HEK293 (cell line): ENCODE results near the gene MYLK.

ENCODE experiments used
- CTCF ChIA-PET: fragments of 350-600 bp; formaldehyde crosslinking; extraction: SDS; loops from one replicate; lab custom pipeline; 2021; ENCODE audit warnings: antibody characterized with exemption; lab: Yijun Ruan, JAX
- POLR2A ChIA-PET: fragments of 300-600 bp; formaldehyde crosslinking; extraction: SDS; loops from one replicate; lab custom pipeline; 2020; ENCODE audit warnings: antibody characterized with exemption, inconsistent platforms; lab: Yijun Ruan, JAX
- H3K27ac ChIP-seq: fragments of 200-500 bp; sonication (Bioruptor generic); 2 replicates; pipeline ENCODE4 v1.5.1; 2014; ENCODE audit warnings: low read depth, low read length, control low read depth, inconsistent platforms; ENCODE audit errors: extremely low read depth
- H3K36me3 ChIP-seq, 2 experiments: fragments of 200-500 bp in 1 of 2; sonication (Bioruptor generic) in 1 of 2; 1 replicate in 1 of 2; 2 replicates in 1 of 2; pipeline ENCODE4 v1.5.1; 2014 to 2017; ENCODE audit warnings: inconsistent platforms in 2 of 2, low read length in 2 of 2; ENCODE audit not compliant: control insufficient read depth in 2 of 2, insufficient read depth in 1 of 2
- H3K4me1 ChIP-seq: fragments of 200-500 bp; sonication (Bioruptor generic); 2 replicates; pipeline ENCODE4 v1.5.1; 2014; ENCODE audit warnings: mild to moderate bottlenecking, low read length, inconsistent platforms; ENCODE audit not compliant: control insufficient read depth, insufficient read depth
- H3K4me3 ChIP-seq: 2 replicates; pipeline ENCODE4 v1.5.1; 2011; ENCODE audit warnings: low read depth, mild to moderate bottlenecking, control low read depth, low read length, moderate library complexity
- H3K9me3 ChIP-seq: fragments of 200-500 bp; sonication (Bioruptor generic); 2 replicates; pipeline ENCODE4 v1.5.1; 2014; ENCODE audit warnings: low read depth, low read length, inconsistent platforms; ENCODE audit not compliant: control insufficient read depth, insufficient read depth
- HOXC10 ChIP-seq: sonication (generic); formaldehyde crosslinking; IDR thresholded peaks from 2 replicates; pipeline ENCODE4 v1.8.1; 2023; ENCODE audit warnings: mild to moderate bottlenecking, missing genetic modification reagents
- SP7 ChIP-seq: fragments of 450-650 bp; formaldehyde crosslinking; IDR thresholded peaks from 2 replicates; pipeline ENCODE4 v1.5.1; 2016; ENCODE audit warnings: missing biosample characterization, missing genetic modification characterization
- YY2 ChIP-seq: fragments of 450-650 bp; formaldehyde crosslinking; IDR thresholded peaks from 2 replicates; pipeline ENCODE4 v1.5.1; 2016; ENCODE audit warnings: missing biosample characterization, missing genetic modification characterization
- ZFP37 ChIP-seq: fragments of 450-650 bp; formaldehyde crosslinking; IDR thresholded peaks from 2 replicates; pipeline ENCODE4 v1.5.1; 2016; ENCODE audit warnings: missing biosample characterization, missing genetic modification characterization
- ZNF140 ChIP-seq: fragments of 450-650 bp; formaldehyde crosslinking; IDR thresholded peaks from 2 replicates; pipeline ENCODE4 v1.5.1; 2016; ENCODE audit warnings: missing biosample characterization, missing genetic modification characterization
- ZNF157 ChIP-seq: fragments of 450-650 bp; formaldehyde crosslinking; IDR thresholded peaks from 2 replicates; pipeline ENCODE4 v1.5.1; 2016; ENCODE audit warnings: missing biosample characterization, missing genetic modification characterization
- ZNF19 ChIP-seq: fragments of 450-650 bp; formaldehyde crosslinking; IDR thresholded peaks from 2 replicates; pipeline ENCODE4; 2016; ENCODE audit warnings: missing biosample characterization, missing genetic modification characterization, low read depth
- ZNF292 ChIP-seq: fragments of 450-650 bp; formaldehyde crosslinking; IDR thresholded peaks from 2 replicates; pipeline ENCODE4 v1.5.1; 2016; ENCODE audit warnings: low read depth, missing biosample characterization, missing genetic modification characterization, borderline replicate concordance
- ZNF600 ChIP-seq: fragments of 450-650 bp; formaldehyde crosslinking; IDR thresholded peaks from 2 replicates; pipeline ENCODE4 v1.5.1; 2016; ENCODE audit warnings: missing biosample characterization, missing genetic modification characterization
- ZNF610 ChIP-seq: fragments of 450-650 bp; formaldehyde crosslinking; IDR thresholded peaks from 2 replicates; pipeline ENCODE4 v1.5.1; 2016; ENCODE audit warnings: missing biosample characterization, missing genetic modification characterization, borderline replicate concordance
- ZNF707 ChIP-seq: fragments of 450-650 bp; formaldehyde crosslinking; IDR thresholded peaks from 2 replicates; pipeline ENCODE4 v1.5.1; 2016; ENCODE audit warnings: missing biosample characterization, missing genetic modification characterization
- TF ChIP-seq, protein P1 (sequence below): fragments of 450-650 bp; formaldehyde crosslinking; IDR thresholded peaks from 2 replicates; pipeline ENCODE4 v1.5.1; 2016; ENCODE audit warnings: missing biosample characterization, missing genetic modification characterization
- TF ChIP-seq, protein P2 (sequence below): fragments of 450-650 bp; formaldehyde crosslinking; IDR thresholded peaks from 2 replicates; pipeline ENCODE4 v1.5.1; 2016; ENCODE audit warnings: missing biosample characterization, missing genetic modification characterization
- TF ChIP-seq, protein P3 (sequence below): fragments of 450-650 bp; formaldehyde crosslinking; IDR thresholded peaks from 2 replicates; pipeline ENCODE4 v1.5.1; 2016; ENCODE audit warnings: missing biosample characterization, missing genetic modification characterization

MYLK gene

DNA sequence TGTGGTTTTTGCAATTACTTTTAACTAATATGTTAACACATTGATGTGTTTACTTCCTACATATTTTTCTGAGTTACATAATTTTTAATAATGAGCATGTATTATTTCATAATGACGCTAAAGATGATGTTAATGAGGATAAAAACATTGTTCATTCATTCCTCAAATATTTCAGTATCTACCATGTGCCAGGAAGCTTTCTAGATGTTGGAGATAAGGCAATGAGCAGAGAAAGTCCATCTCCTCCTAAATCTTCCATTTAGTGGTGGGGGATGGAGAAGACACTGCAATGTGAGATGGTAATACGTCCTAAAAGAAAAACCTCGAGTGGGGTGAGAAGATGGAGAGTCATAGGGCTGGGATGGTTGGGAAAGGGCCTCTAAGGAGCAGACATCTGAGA lies 132.7 kb downstream of the MYLK start:
- ChIA-PET CTCF (interaction anchor here (0.7 kb wide), 1 partner anchor 121 kb away, joined by 4 read pairs; no protein-coding TSS in a partner anchor), POLR2A (no interaction called here)
- Histone ChIP-seq H3K9me3 (no peaks in the 10 kb centered on the region), H3K4me1 (no peaks in the 10 kb centered on the region), H3K27ac (no peak overlapping the region), H3K4me3 (no peak overlapping the region), H3K36me3 (peaks cover 0 to 4% of the 10 kb centered on the region in 2 experiments; a peak in 1 of 3 replicates)
- TF ChIP-seq ZNF600 (tag by site-specific recombination) (no peak), ZNF140 (no peak), YY2 (tag by site-specific recombination) (no peak), HOXC10 (CRISPR knock-in tag) (no peak), ZNF707 (tag by site-specific recombination) (no peak), ZNF19 (no peak), ZNF292 (no peak), ZFP37 (tag by site-specific recombination) (no peak), ZNF610 (tag by site-specific recombination) (no peak)
- TF ChIP-seq, protein P1, sequence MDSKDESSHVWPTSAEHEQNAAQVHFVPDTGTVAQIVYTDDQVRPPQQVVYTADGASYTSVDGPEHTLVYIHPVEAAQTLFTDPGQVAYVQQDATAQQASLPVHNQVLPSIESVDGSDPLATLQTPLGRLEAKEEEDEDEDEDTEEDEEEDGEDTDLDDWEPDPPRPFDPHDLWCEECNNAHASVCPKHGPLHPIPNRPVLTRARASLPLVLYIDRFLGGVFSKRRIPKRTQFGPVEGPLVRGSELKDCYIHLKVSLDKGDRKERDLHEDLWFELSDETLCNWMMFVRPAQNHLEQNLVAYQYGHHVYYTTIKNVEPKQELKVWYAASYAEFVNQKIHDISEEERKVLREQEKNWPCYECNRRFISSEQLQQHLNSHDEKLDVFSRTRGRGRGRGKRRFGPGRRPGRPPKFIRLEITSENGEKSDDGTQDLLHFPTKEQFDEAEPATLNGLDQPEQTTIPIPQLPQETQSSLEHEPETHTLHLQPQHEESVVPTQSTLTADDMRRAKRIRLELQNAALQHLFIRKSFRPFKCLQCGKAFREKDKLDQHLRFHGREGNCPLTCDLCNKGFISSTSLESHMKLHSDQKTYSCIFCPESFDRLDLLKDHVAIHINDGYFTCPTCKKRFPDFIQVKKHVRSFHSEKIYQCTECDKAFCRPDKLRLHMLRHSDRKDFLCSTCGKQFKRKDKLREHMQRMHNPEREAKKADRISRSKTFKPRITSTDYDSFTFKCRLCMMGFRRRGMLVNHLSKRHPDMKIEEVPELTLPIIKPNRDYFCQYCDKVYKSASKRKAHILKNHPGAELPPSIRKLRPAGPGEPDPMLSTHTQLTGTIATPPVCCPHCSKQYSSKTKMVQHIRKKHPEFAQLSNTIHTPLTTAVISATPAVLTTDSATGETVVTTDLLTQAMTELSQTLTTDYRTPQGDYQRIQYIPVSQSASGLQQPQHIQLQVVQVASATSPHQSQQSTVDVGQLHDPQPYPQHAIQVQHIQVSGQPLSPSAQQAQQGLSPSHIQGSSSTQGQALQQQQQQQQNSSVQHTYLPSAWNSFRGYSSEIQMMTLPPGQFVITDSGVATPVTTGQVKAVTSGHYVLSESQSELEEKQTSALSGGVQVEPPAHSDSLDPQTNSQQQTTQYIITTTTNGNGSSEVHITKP (tag by site-specific recombination), result no peak
- TF ChIP-seq, protein P2, sequence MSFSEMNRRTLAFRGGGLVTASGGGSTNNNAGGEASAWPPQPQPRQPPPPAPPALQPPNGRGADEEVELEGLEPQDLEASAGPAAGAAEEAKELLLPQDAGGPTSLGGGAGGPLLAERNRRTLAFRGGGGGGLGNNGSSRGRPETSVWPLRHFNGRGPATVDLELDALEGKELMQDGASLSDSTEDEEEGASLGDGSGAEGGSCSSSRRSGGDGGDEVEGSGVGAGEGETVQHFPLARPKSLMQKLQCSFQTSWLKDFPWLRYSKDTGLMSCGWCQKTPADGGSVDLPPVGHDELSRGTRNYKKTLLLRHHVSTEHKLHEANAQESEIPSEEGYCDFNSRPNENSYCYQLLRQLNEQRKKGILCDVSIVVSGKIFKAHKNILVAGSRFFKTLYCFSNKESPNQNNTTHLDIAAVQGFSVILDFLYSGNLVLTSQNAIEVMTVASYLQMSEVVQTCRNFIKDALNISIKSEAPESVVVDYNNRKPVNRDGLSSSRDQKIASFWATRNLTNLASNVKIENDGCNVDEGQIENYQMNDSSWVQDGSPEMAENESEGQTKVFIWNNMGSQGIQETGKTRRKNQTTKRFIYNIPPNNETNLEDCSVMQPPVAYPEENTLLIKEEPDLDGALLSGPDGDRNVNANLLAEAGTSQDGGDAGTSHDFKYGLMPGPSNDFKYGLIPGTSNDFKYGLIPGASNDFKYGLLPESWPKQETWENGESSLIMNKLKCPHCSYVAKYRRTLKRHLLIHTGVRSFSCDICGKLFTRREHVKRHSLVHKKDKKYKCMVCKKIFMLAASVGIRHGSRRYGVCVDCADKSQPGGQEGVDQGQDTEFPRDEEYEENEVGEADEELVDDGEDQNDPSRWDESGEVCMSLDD (tag by site-specific recombination), result no peak
- TF ChIP-seq, protein P3, sequence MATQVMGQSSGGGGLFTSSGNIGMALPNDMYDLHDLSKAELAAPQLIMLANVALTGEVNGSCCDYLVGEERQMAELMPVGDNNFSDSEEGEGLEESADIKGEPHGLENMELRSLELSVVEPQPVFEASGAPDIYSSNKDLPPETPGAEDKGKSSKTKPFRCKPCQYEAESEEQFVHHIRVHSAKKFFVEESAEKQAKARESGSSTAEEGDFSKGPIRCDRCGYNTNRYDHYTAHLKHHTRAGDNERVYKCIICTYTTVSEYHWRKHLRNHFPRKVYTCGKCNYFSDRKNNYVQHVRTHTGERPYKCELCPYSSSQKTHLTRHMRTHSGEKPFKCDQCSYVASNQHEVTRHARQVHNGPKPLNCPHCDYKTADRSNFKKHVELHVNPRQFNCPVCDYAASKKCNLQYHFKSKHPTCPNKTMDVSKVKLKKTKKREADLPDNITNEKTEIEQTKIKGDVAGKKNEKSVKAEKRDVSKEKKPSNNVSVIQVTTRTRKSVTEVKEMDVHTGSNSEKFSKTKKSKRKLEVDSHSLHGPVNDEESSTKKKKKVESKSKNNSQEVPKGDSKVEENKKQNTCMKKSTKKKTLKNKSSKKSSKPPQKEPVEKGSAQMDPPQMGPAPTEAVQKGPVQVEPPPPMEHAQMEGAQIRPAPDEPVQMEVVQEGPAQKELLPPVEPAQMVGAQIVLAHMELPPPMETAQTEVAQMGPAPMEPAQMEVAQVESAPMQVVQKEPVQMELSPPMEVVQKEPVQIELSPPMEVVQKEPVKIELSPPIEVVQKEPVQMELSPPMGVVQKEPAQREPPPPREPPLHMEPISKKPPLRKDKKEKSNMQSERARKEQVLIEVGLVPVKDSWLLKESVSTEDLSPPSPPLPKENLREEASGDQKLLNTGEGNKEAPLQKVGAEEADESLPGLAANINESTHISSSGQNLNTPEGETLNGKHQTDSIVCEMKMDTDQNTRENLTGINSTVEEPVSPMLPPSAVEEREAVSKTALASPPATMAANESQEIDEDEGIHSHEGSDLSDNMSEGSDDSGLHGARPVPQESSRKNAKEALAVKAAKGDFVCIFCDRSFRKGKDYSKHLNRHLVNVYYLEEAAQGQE (tag by site-specific recombination), result no peak

DNA sequence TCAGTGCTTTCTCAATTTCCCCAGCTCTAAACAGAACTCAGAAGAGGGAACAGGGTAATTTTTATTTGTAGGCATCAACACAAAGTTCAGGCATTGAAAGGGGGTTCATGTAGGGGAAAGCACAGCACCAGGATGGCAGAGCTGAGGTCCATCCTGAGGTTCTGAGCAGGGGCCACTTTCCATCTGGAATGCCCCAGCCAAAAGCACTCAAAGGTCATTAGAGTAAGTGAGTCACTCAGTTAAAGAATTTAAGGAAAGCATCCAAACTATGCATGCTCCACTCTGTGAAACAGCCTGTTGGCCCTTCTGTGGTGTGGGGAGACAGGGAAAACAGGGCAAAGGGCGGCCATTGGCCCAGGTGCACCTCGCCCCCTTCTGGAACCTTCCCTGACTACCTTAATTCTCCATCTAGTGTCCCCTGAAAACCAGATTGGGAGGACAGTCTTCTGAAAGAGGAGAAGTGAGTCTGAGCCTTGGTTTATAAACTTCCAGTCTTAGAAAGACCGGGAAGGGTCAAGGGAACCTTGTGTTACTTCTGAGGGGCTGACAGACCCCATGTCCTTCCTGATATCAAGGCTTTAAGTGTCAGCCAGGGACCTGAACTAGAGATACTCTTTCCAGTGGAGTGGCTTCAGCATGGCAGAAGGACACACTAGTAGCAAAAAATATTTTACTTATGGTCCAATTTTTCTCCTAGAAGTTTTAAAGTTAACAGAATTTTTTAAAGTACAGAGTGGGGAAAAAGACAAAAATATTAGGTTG lies 133.3 kb downstream of the MYLK start:
- POLR2A ChIA-PET, result no interaction called here
- no peak overlapping the region for H3K27ac ChIP-seq
- no peaks in the 10 kb centered on the region for H3K4me1 ChIP-seq
- H3K9me3 ChIP-seq, result no peaks in the 10 kb centered on the region
- peaks cover 0 to 4% of the 10 kb centered on the region in 2 experiments; a peak in 1 of 3 replicates for H3K36me3 ChIP-seq
- TF ChIP-seq SP7 (tag by site-specific recombination) (no peak), ZNF157 (tag by site-specific recombination) (no peak)
- no peak overlapping the region for H3K4me3 ChIP-seq
- CTCF ChIA-PET, result interaction anchor here (0.7 to 1.6 kb wide), 3 partner anchors 9 to 122 kb away, joined by 3 to 4 read pairs (median 4); no protein-coding TSS in a partner anchor
